Immature natural killer cell (primary cell): ENCODE measurements around the gene TNRC6A. TPM values are rescaled to one million over a fixed set of nuclear protein-coding genes. Genes with fewer than 3 reads are reported as not detected.
"Not testable (repeated sequence)": the region's sequence is repeated elsewhere in the genome, so short reads cannot be mapped to it uniquely, and the experiment has no call there.

Source experiments
- DNase-seq, 3 donors: peaks; one replicate each; pipeline ENCODE4 v3.0.0; 2022; ENCODE audit warnings: mixed read lengths in 1 of 3
- H3K27ac Mint-ChIP-seq, 6 donors: one replicate each; pipeline ENCODE4 v1.8.0; 2020; ENCODE audit warnings: mixed read lengths in 6 of 6, mild to moderate bottlenecking in 5 of 6, inconsistent platforms in 4 of 6, moderate library complexity in 3 of 6
- H3K27me3 Mint-ChIP-seq, 3 donors: one replicate each; pipeline ENCODE4 v1.8.0; 2020 to 2021; ENCODE audit warnings: low read depth in 3 of 3, mild to moderate bottlenecking in 3 of 3, mixed read lengths in 3 of 3, moderate library complexity in 3 of 3, inconsistent platforms in 1 of 3
- H3K36me3 Mint-ChIP-seq, 3 donors: one replicate each; pipeline ENCODE4 v1.8.0; 2020; ENCODE audit warnings: mixed read lengths in 3 of 3, inconsistent platforms in 2 of 3, mild to moderate bottlenecking in 2 of 3
- H3K4me1 Mint-ChIP-seq, 2 donors: one replicate each; pipeline ENCODE4 v1.8.0; 2020; ENCODE audit warnings: inconsistent platforms in 2 of 2, mild to moderate bottlenecking in 2 of 2, mixed read lengths in 2 of 2, moderate library complexity in 1 of 2
- H3K4me3 Mint-ChIP-seq, 5 donors: one replicate each; pipeline ENCODE4 v1.8.0; 2020; ENCODE audit warnings: mild to moderate bottlenecking in 5 of 5, mixed read lengths in 5 of 5, inconsistent platforms in 3 of 5, moderate library complexity in 3 of 5
- H3K9me3 Mint-ChIP-seq, 6 donors: one replicate each; pipeline ENCODE4 v1.8.0; 2020; ENCODE audit warnings: mild to moderate bottlenecking in 6 of 6, mixed read lengths in 6 of 6, inconsistent platforms in 4 of 6, moderate library complexity in 3 of 6
- polyA plus RNA-seq, 3 donors: library from polyadenylated mRNA; unstranded; fragments of 300-500 nt; fragmentation: Illumina TruSeq; gene quantifications; one replicate each; pipeline ENCODE4 v1.2.3, GENCODE V29; 2021

Gene TNRC6A
- polyA plus RNA-seq, 3 donors from 2014 or later = 3.6 to 10.1 (median 3.9) TPM

DNA sequence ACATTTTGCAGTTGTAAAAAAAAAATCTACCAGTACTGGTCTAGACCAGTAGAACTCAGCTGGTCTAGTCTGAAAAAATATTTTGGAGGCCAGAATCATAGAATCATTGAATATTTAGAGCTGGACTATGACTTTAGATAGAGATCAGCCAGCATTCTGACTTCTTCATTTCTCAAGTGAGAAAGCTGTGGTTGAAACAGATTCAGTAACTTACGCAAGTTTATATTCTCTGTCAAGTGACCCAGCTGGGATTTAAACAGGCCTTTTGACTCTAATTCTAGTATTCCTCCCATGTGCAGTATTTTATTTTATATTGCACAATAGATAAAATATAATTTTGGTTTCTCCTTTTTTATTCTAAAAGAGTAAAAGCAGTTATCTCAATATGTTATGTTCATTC is 4.9 kb downstream of the TNRC6A start:
- no peak for DNase-seq
- H3K4me1 Mint-ChIP-seq = peaks cover 74 to 89% of the 10 kb centered on the region in 2 donors
- peak overlapping the region in 2 of 6 donors; percentile 11 to 70 for H3K27ac Mint-ChIP-seq
- peaks cover 9 to 14% (median 14%) of the 10 kb centered on the region in 3 donors for H3K27me3 Mint-ChIP-seq
- H3K9me3 Mint-ChIP-seq = no peaks in the 10 kb centered on the region
- H3K36me3 Mint-ChIP-seq = peaks cover 0 to 4% (median 4%) of the 10 kb centered on the region in 3 donors
- no peak overlapping the region for H3K4me3 Mint-ChIP-seq

DNA sequence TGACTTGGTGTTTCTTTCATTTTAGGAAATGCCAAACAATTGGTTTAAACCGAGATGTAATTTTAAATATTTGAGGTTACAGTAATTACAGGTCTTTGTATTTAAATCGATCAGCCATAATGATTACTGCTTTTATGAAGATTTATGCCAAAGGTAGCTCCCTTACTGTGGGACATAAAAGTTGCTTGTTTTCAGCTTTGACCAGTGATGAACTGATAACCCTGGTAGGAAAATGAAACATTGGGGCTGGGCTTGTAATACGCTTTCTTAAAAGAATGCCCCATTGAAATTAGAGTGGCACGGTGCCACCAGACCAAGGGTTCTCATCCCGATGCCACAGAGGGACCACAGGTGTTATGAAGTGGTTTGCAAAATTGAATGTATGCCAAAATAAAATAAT is 7.3 kb downstream of the TNRC6A start:
- no peaks in the 10 kb centered on the region for H3K9me3 Mint-ChIP-seq
- DNase-seq = no peak
- no peaks in the 10 kb centered on the region for H3K27me3 Mint-ChIP-seq
- H3K27ac Mint-ChIP-seq = no peak overlapping the region
- H3K4me1 Mint-ChIP-seq = peaks cover 74 to 94% of the 10 kb centered on the region in 2 donors
- peak overlapping the region in 2 of 5 donors; percentile 0 to 49 for H3K4me3 Mint-ChIP-seq
- H3K36me3 Mint-ChIP-seq = peaks cover 0 to 3% (median 3%) of the 10 kb centered on the region in 3 donors

DNA sequence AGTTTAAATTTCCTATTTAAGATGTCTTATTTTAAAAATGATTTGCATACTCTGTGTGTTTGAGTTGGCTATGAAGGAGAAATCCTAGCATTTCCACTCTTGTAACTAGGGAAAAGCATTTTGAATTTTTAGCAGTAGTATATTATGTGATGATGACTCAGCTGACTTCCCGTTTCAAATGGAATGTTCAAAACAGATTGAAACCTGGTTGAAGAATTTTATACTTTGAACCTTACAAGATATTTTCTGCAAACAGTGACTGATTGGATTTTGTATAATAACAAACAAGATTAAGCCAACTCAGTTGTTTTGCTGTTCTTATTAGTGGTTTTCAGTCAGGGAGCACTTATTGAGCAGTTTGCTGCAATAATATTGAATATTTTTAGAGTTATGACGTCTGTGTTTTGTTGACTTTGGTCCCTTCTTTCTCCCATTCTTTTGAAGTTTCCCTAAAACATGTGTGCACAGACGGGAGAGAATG is 8.0 kb downstream of the TNRC6A start:
- Mint-ChIP-seq H3K9me3 (no peaks in the 10 kb centered on the region), H3K27me3 (no peaks in the 10 kb centered on the region), H3K4me1 (peaks cover 74 to 94% of the 10 kb centered on the region in 2 donors), H3K36me3 (no peaks in the 10 kb centered on the region), H3K27ac (peak overlapping the region in 1 of 6 donors; percentile 32), H3K4me3 (peak overlapping the region in 2 of 5 donors; percentile 14 to 28)
- DNase-seq = no peak

DNA sequence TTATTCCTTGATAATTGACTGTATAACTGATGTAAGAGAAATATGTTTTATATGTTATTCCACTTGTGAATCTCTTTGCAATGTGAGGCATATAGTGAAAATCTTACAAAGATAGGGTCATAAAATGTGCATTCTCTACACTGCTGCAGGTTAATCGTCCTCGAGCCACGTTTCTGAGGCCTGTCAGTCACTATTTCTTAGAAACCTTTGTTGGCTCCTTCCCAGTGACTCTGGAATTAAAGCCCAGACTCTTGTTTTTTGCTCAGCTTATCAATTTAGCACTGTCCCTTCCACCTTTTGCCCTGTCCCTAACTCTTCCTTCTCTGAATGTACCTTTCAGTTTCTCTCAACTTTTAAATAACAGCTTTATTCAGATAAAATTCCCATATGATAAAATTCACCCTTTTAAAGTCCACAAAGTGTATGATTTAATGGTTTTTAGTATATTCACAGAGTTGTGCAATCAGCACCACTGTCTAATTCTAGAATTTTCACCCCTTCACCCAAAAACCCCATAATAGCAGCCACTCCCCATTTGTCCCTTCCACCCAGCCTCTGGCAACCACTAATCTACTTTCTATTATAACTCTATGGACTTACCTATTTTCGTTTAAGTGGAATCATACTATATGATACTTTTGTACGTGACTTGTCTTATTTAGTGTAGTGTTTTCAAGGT is 8.6 kb downstream of the TNRC6A start:
- Mint-ChIP-seq H3K36me3 (no peaks in the 10 kb centered on the region), H3K9me3 (no peaks in the 10 kb centered on the region), H3K4me1 (peaks cover 76 to 97% of the 10 kb centered on the region in 2 donors), H3K27me3 (no peaks in the 10 kb centered on the region), H3K4me3 (peak overlapping the region; percentile 14 to 68 (median 31)), H3K27ac (peak overlapping the region in 4 of 6 donors; percentile 12 to 54 (median 38))
- no peak for DNase-seq

DNA sequence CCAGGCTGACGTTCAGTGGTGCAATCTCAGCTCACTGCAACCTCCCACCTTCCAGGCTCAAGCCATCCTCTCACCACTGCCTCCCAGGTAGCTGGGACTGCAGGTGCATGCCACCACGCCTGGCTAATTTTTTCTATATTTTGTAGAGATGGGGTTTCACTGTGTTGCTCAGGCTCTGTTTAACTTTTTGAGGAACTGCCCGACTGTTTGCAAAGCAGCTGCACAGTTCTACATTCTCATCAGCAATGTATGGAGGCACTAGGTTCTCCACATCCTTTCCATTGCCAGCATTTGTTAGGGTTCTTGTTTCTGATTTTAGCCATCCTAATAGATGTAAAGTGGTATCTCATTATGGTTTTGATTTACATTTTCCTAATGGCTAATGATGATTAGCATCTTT is 9.4 kb downstream of the TNRC6A start:
- H3K4me1 Mint-ChIP-seq = peaks cover 75 to 97% of the 10 kb centered on the region in 2 donors
- peak overlapping the region in 2 of 5 donors; percentile 17 to 18 for H3K4me3 Mint-ChIP-seq
- H3K9me3 Mint-ChIP-seq = no peaks in the 10 kb centered on the region
- no peaks in the 10 kb centered on the region for H3K36me3 Mint-ChIP-seq
- no peaks in the 10 kb centered on the region for H3K27me3 Mint-ChIP-seq
- no peak for DNase-seq
- peak overlapping the region in 3 of 6 donors; percentile 31 to 48 (median 41) for H3K27ac Mint-ChIP-seq

DNA sequence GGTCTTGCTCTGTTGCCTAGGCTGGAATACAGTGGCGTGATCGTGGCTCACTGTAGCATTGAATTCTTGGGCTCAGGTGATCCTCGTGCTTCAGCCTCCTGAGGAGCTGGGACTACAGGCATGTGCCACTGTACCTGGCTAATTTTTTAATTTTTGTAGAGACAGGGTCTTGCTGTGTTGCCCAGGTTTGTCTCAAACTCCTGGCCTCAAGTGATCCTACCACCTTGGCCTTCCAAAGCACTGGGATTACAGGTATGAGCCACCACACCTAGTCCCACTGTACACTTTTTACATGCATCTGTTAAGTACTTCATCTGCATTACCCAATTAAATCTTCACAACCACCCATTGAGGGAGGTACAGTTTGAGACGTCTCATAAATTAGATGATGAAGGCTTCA is 12.4 kb downstream of the TNRC6A start:
- DNase-seq = no peak
- Mint-ChIP-seq H3K27ac (no peak overlapping the region), H3K4me3 (no peak overlapping the region), H3K4me1 (peaks cover 78 to 99% of the 10 kb centered on the region in 2 donors), H3K9me3 (no peaks in the 10 kb centered on the region), H3K27me3 (no peaks in the 10 kb centered on the region), H3K36me3 (no peaks in the 10 kb centered on the region)

DNA sequence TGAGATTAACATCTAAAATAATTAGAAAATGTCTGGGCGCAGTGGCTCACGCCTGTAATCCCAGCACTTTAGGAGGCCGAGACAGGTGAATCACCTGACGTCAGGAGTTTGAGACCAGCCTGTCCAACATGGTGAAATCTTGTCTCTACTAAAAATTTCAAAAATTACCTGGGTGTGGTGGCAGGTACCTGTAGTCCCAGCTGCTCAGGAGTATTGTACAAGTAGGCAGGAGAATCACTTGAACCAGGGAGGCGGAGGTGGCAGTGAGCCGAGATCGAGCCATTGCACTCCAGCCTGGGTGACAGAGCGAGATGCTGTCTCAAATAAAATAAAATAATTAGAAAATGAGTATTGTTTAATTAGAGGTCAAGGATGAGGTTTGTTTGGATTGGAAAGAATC is 13.2 kb downstream of the TNRC6A start:
- H3K36me3 Mint-ChIP-seq = not testable (repeated sequence)
- H3K4me1 Mint-ChIP-seq = peaks cover 78 to 99% of the 10 kb centered on the region in 2 donors

DNA sequence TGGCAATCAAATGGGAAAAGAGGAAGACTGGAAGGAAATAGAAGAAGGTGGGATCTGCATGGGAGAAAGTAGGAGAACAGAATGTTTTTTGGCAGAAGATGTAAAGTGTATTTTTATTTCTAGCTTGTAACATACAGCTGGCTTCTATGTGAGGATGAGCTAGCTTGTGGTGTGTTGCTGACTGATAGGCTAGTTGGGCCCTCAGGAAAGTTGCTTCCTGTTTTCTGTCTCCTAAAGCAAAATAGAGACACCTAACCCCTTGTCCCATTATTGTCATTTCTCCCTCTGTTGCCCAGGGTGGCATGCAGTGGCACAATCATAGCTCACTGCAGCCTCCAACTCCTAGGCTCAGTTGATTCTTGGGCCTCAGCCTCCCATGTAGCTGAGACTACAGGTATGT is 15.9 kb downstream of the TNRC6A start:
- H3K9me3 Mint-ChIP-seq = no peaks in the 10 kb centered on the region

More for the DNA sequence above, 13.2 kb downstream of the TNRC6A start:
- not testable (repeated sequence) for H3K27ac Mint-ChIP-seq, H3K27me3 Mint-ChIP-seq, DNase-seq, H3K9me3 Mint-ChIP-seq, H3K4me3 Mint-ChIP-seq

DNA sequence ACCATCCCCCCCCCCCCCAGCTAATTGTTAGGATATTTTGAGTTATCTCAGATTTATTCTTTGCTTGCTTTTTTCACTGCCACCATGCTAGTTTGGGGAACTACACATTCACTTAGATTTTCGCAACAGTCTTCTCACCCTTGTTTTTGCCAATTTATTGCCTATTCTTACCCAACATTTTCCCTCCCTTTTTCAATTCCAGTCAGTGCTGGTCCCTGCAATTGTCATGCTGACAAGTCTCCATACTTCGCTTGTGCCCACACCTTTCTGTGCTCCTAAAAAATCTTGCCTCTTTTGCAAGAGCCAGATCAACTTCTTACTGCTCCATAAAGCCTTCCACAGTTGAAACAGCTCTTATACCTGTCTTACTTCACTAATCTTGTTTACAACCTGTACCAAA is 16.3 kb downstream of the TNRC6A start:
- Mint-ChIP-seq H3K27ac (peak overlapping the region in 2 of 6 donors; percentile 22 to 68), H3K4me1 (peaks cover 79 to 94% of the 10 kb centered on the region in 2 donors), H3K36me3 (no peaks in the 10 kb centered on the region), H3K27me3 (no peaks in the 10 kb centered on the region), H3K9me3 (no peaks in the 10 kb centered on the region), H3K4me3 (no peak overlapping the region)
- DNase-seq = no peak

More for the DNA sequence above, 15.9 kb downstream of the TNRC6A start:
- peaks cover 80 to 94% of the 10 kb centered on the region in 2 donors for H3K4me1 Mint-ChIP-seq
- H3K4me3 Mint-ChIP-seq = no peak overlapping the region
- DNase-seq = no peak
- peak overlapping the region in 2 of 6 donors; percentile 3 to 9 for H3K27ac Mint-ChIP-seq
- no peaks in the 10 kb centered on the region for H3K27me3 Mint-ChIP-seq
- H3K36me3 Mint-ChIP-seq = no peaks in the 10 kb centered on the region

DNA sequence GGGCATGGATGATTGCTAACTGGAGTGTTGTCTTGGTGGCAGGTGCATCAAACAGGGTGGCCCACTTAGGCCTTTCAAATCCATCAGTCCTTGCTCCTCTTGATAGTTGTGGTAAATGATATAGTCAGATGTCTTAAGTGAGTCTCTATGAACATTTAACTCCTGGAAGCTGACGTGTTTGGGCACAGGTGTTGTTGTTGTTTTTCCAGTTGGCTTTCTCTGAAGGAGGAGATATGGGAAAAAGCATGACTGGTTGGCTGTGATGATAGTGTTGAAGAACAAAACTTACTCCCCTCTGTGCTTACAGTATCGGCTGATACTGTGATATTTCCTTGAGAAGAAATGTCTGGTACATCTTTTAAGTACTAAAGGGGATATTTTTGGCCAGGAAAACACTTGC is 18.0 kb downstream of the TNRC6A start:
- Mint-ChIP-seq H3K4me1 (peaks cover 72 to 94% of the 10 kb centered on the region in 2 donors), H3K36me3 (no peaks in the 10 kb centered on the region), H3K4me3 (peak overlapping the region in 1 of 5 donors; percentile 19), H3K27me3 (no peaks in the 10 kb centered on the region), H3K27ac (peak overlapping the region in 1 of 6 donors; percentile 16), H3K9me3 (no peaks in the 10 kb centered on the region)
- no peak for DNase-seq

DNA sequence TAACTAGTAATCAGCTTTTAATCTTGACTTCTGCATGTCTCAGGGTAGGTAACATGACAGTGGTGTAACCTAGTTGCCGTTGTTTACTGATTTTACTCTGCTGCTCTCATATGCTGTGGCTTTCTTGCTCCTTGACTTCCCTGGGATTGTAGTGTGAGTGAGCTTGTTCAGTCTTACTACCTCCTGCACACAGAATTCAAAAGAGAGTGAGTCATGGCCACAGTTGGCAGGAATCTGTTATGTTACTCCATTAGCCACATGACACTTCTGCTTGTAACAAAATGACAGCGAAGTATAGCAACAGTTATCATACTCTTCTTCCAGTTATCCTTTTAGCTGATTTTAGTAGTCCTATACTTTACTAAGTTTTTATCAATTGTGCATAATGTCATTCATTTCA is 18.8 kb downstream of the TNRC6A start:
- Mint-ChIP-seq H3K4me3 (no peak overlapping the region), H3K9me3 (no peaks in the 10 kb centered on the region), H3K36me3 (no peaks in the 10 kb centered on the region), H3K4me1 (peaks cover 76 to 95% of the 10 kb centered on the region in 2 donors), H3K27me3 (no peaks in the 10 kb centered on the region), H3K27ac (peak overlapping the region in 1 of 6 donors; percentile 36)
- no peak for DNase-seq

DNA sequence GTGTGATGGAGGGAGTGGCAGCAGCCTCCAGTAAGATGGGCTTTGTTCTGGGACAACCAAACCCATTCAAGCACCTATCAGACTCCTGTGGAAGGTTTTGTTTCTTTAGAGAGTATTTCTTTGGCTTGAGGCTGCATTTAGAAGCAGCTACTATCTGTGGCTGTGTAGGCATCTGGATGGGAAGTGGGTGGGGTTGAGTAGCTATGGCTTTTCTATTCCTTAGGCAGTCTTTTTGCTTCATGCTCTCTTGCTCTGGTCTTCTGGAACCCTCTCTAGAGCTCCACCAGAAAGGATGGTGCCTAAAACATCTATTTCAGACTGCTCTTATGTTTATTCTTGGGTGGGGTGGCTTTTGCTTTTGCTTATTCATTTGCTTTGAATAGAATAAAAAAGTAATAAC is 19.9 kb downstream of the TNRC6A start:
- Mint-ChIP-seq H3K9me3 (no peaks in the 10 kb centered on the region), H3K4me3 (no peak overlapping the region), H3K36me3 (no peaks in the 10 kb centered on the region), H3K27me3 (no peaks in the 10 kb centered on the region), H3K4me1 (peaks cover 71 to 95% of the 10 kb centered on the region in 2 donors), H3K27ac (peak overlapping the region in 1 of 6 donors; percentile 15)
- DNase-seq = no peak

DNA sequence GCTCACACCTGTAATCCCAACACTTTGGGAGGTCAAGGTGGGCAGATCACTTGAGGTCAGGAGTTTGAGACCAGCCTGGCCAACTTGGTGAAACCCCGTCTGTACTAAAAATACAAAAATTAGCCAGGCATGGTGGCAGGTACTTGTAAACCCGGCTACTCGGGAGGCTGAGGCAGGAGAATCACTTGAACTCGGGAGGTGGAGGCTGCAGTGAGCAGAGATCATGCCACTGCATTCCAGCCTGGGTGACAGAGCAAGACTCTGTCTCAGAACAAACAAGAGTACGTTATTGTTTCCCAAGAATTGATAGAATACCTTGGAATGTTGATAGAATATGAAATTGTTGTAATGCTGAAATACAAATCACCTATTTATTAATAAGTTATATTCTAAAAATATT is 20.4 kb downstream of the TNRC6A start:
- H3K4me3 Mint-ChIP-seq, H3K9me3 Mint-ChIP-seq, DNase-seq, H3K36me3 Mint-ChIP-seq, H3K27ac Mint-ChIP-seq, H3K27me3 Mint-ChIP-seq: not testable (repeated sequence)
- peaks cover 72 to 95% of the 10 kb centered on the region in 2 donors for H3K4me1 Mint-ChIP-seq

DNA sequence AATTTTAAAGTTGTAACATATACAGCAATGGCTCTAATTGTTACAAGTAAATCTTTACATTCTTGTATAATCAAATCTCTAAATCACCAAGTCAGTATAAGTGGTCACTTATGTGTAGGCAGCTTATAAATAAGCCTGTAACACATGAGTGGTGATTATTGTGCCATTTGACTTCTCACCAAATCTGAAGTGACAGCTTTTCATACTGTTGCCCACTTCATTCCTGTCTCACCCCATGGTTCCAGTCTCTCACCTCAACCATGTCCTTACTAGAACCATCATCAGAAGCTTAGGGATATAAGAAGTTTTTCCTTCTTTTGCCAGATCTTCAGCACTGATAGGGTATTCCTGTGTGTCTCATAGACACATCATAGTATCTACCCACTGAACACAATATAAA is 23.5 kb downstream of the TNRC6A start:
- H3K4me3 Mint-ChIP-seq = no peak overlapping the region
- H3K4me1 Mint-ChIP-seq = peaks cover 63 to 89% of the 10 kb centered on the region in 2 donors
- no peaks in the 10 kb centered on the region for H3K27me3 Mint-ChIP-seq
- no peak for DNase-seq
- no peak overlapping the region for H3K27ac Mint-ChIP-seq
- no peaks in the 10 kb centered on the region for H3K9me3 Mint-ChIP-seq
- H3K36me3 Mint-ChIP-seq = no peaks in the 10 kb centered on the region

DNA sequence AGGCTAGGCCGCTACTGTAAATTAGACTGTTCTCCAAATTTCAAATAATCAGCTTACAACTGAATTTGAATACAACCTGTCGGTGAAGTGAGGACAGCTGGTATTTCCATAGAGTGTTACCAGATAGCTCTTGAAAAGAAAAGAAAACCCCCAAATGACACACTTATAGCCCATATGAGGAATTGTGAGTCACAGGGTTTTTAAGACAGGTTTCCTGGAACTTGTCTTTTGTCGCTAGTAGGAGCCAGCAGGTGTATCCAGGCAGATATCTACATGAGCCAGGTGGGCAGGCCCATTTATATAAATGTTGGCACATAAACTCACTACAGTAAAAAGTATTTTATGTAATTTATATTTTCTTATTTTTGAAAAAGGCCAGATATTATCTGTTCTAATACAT is 24.0 kb downstream of the TNRC6A start:
- Mint-ChIP-seq H3K36me3 (no peaks in the 10 kb centered on the region), H3K4me3 (no peak overlapping the region), H3K9me3 (no peaks in the 10 kb centered on the region), H3K4me1 (peaks cover 59 to 85% of the 10 kb centered on the region in 2 donors), H3K27me3 (no peaks in the 10 kb centered on the region), H3K27ac (no peak overlapping the region)
- no peak for DNase-seq
